ENCODE data around the gene RPS19BP1. TPM values are rescaled to one million over a fixed set of nuclear protein-coding genes. Genes with fewer than 3 reads are reported as not detected.

Gene RPS19BP1
- total RNA-seq, 1 experiment from 2014 or later: 102 TPM

GRCh38 chr22:39520226-39521105, 12.1 kb downstream of the RPS19BP1 start, which contains the start of gene ATF4 (continued):
- TF ChIP-seq ZNF317 (CRISPR knock-in tag; IDR thresholded peaks at IDR 0.05; ENCODE audit: borderline replicate concordance, low read depth): peak; percentile 11; the same call in 1 of the 2 replicates
- TF ChIP-seq FOXJ3 (CRISPR knock-in tag; IDR thresholded peaks at IDR 0.05; ENCODE audit: borderline replicate concordance): no peak
- peak; percentile 31; the same call in 1 of the 2 replicates for TF ChIP-seq TEAD4 (CRISPR knock-in tag; IDR thresholded peaks at IDR 0.05)
- no peak for TF ChIP-seq ZBTB21 (CRISPR knock-in tag; IDR thresholded peaks at IDR 0.05; ENCODE audit: borderline replicate concordance)
- TF ChIP-seq NFYB (CRISPR knock-in tag; conservative IDR thresholded peaks at IDR 0.05; ENCODE audit: low read depth): no peak
- peak; percentile 83 for TF ChIP-seq CDX4 (CRISPR knock-in tag; IDR thresholded peaks at IDR 0.05; ENCODE audit: borderline replicate concordance)
- peak; percentile 70; the same call in 1 of the 2 replicates for TF ChIP-seq OVOL2 (CRISPR knock-in tag; IDR thresholded peaks at IDR 0.05; ENCODE audit: borderline replicate concordance)
- no peak for TF ChIP-seq GTF2I (CRISPR knock-in tag; conservative IDR thresholded peaks at IDR 0.05)
- TF ChIP-seq E2F5 (CRISPR knock-in tag; IDR thresholded peaks at IDR 0.05): peak; percentile 55
- TF ChIP-seq ZNF532 (CRISPR knock-in tag; IDR thresholded peaks at IDR 0.05; ENCODE audit: borderline replicate concordance): no peak
- TF ChIP-seq AFF4 (CRISPR knock-in tag; IDR thresholded peaks at IDR 0.05; ENCODE audit: borderline replicate concordance): peak; percentile 90; the same call in 1 of the 2 replicates
- no peak for TF ChIP-seq ZNF281 (CRISPR knock-in tag; IDR thresholded peaks at IDR 0.05)
- 0 out of 2 replicates have a peak, but pooled peaks have one; percentile 37 for TF ChIP-seq ZNF263 (CRISPR knock-in tag; IDR thresholded peaks at IDR 0.05; ENCODE audit: low read depth)
- TF ChIP-seq PRRX2 (CRISPR knock-in tag; IDR thresholded peaks at IDR 0.05): peak; percentile 43; the same call in 1 of the 2 replicates
- TF ChIP-seq HMGXB4 (CRISPR knock-in tag; IDR thresholded peaks at IDR 0.05): peak; percentile 28; the same call in 1 of the 2 replicates
- peak; percentile 76; the same call in 1 of the 2 replicates for TF ChIP-seq ESRRA (CRISPR knock-in tag; IDR thresholded peaks at IDR 0.05; ENCODE audit: borderline replicate concordance)
- no peak for TF ChIP-seq ZSCAN18 (CRISPR knock-in tag; IDR thresholded peaks at IDR 0.05)
- peak; percentile 95 for TF ChIP-seq JUN (CRISPR knock-in tag; IDR thresholded peaks at IDR 0.05)
- TF ChIP-seq USF1 (CRISPR knock-in tag; IDR thresholded peaks at IDR 0.05): peak; percentile 99
- 0 out of 2 replicates have a peak, but pooled peaks have one; percentile 77 for TF ChIP-seq NR1H2 (CRISPR knock-in tag; IDR thresholded peaks at IDR 0.05)

All from WTC11 (cell line).